ENCODE data around the gene PRRT1B.

- no peak for TF ChIP-seq CTCF (IDR thresholded peaks at IDR 0.05)
- no peak for TF ChIP-seq POLR2A (IDR thresholded peaks at IDR 0.05)
Measured at GRCh38 chr9:131587906-131588305, 42.6 kb downstream of the PRRT1B start.
